DOHH2 (cell line): Measurements from ENCODE around the gene TRMT2A.

Source experiments
- H3F3A ChIP-seq: fragments of 200-600 bp; sonication (generic), shearing (Covaris generic); 2 replicates; pipeline ENCODE4 v1.6.0; 2016; ENCODE audit warnings: antibody characterized with exemption, mild to moderate bottlenecking; ENCODE audit not compliant: control insufficient read depth, insufficient read depth
- H3K27ac ChIP-seq: fragments of 200-600 bp; sonication (generic); 2 replicates; pipeline ENCODE4 v1.5.1; 2014; ENCODE audit warnings: low read depth, mild to moderate bottlenecking, low read length, moderate library complexity
- H3K27me3 ChIP-seq: fragments of 200-600 bp; sonication (generic); 2 replicates; pipeline ENCODE4 v1.6.1; 2014; ENCODE audit warnings: mild to moderate bottlenecking, low read length, mixed read lengths; ENCODE audit not compliant: control insufficient read depth
- H3K36me3 ChIP-seq: fragments of 200-600 bp; sonication (generic); 2 replicates; pipeline ENCODE4 v1.6.1; 2014; ENCODE audit warnings: mild to moderate bottlenecking, low read length, moderate library complexity, mixed read lengths; ENCODE audit not compliant: control insufficient read depth
- H3K4me1 ChIP-seq: fragments of 200-600 bp; sonication (generic); 2 replicates; pipeline ENCODE4 v1.6.1; 2014; ENCODE audit warnings: mild to moderate bottlenecking, low read length, mixed read lengths; ENCODE audit not compliant: control insufficient read depth
- H3K4me2 ChIP-seq: fragments of 200-600 bp; sonication (generic); 2 replicates; pipeline ENCODE4 v1.6.0; 2014; ENCODE audit warnings: mild to moderate bottlenecking, low read length, moderate library complexity
- H3K4me3 ChIP-seq: fragments of 200-600 bp; sonication (generic); 2 replicates; pipeline ENCODE4 v1.5.1; 2014; ENCODE audit warnings: mild to moderate bottlenecking, low read length, mixed read lengths
- H3K79me2 ChIP-seq: fragments of 200-600 bp; sonication (generic); 2 replicates; pipeline ENCODE4 v1.6.1; 2014; ENCODE audit warnings: mild to moderate bottlenecking, low read length, mixed read lengths; ENCODE audit not compliant: control insufficient read depth
- H3K9me2 ChIP-seq: fragments of 200-600 bp; sonication (generic); replicated peaks from 2 replicates; pipeline ENCODE4 v1.6.1; 2014; ENCODE audit warnings: mild to moderate bottlenecking, low read length, mixed read lengths; ENCODE audit not compliant: control insufficient read depth
- H3K9me3 ChIP-seq: fragments of 200-600 bp; sonication (generic); 2 replicates; pipeline ENCODE4 v1.6.1; 2014; ENCODE audit warnings: antibody characterized with exemption, low read length, mixed read lengths; ENCODE audit not compliant: control insufficient read depth, insufficient read depth
- H4K20me1 ChIP-seq: fragments of 200-600 bp; sonication (generic); 2 replicates; pipeline ENCODE4 v1.6.0; 2014; ENCODE audit warnings: low read depth, mild to moderate bottlenecking, antibody characterized with exemption, low read length, moderate library complexity; ENCODE audit not compliant: control insufficient read depth, insufficient read depth
- EZH2phosphoT487 ChIP-seq: fragments of 200-600 bp; sonication (generic); IDR thresholded peaks from 2 replicates; pipeline ENCODE4 v1.6.1; 2017; ENCODE audit warnings: borderline replicate concordance, mild to moderate bottlenecking, antibody characterized with exemption, low read length, moderate library complexity, mixed read lengths
- TF ChIP-seq, protein P1 (sequence below): fragments of 200-600 bp; sonication (generic); IDR thresholded peaks from one replicate; pipeline ENCODE4 v1.5.1; 2014; ENCODE audit warnings: antibody characterized with exemption, mild to moderate bottlenecking, low read depth, low read length; ENCODE audit not compliant: poor library complexity, severe bottlenecking

The TRMT2A gene

GRCh38 chr22:20083891-20084546, 33.0 kb downstream of the TRMT2A start:
- no peaks in the 10 kb centered on the region for H3F3A ChIP-seq
- H3K36me3 ChIP-seq: peaks cover 72% of the 10 kb centered on the region
- no peaks in the 10 kb centered on the region for H3K9me3 ChIP-seq
- H3K4me2 ChIP-seq: peak overlapping the region; percentile 2
- H3K79me2 ChIP-seq: peaks cover 87% of the 10 kb centered on the region
- 0 out of 2 replicates have a peak overlapping the region, but pooled peaks have one; percentile 13 for H3K4me3 ChIP-seq
- peaks cover 26% of the 10 kb centered on the region; the same call in 1 of the 2 replicates for H4K20me1 ChIP-seq
- H3K27ac ChIP-seq: no peak overlapping the region
- H3K27me3 ChIP-seq: no peaks in the 10 kb centered on the region
- no peaks in the 10 kb centered on the region for H3K9me2 ChIP-seq
- peaks cover 38% of the 10 kb centered on the region for H3K4me1 ChIP-seq
- TF ChIP-seq EZH2phosphoT487: no peak
- TF ChIP-seq, protein P1, sequence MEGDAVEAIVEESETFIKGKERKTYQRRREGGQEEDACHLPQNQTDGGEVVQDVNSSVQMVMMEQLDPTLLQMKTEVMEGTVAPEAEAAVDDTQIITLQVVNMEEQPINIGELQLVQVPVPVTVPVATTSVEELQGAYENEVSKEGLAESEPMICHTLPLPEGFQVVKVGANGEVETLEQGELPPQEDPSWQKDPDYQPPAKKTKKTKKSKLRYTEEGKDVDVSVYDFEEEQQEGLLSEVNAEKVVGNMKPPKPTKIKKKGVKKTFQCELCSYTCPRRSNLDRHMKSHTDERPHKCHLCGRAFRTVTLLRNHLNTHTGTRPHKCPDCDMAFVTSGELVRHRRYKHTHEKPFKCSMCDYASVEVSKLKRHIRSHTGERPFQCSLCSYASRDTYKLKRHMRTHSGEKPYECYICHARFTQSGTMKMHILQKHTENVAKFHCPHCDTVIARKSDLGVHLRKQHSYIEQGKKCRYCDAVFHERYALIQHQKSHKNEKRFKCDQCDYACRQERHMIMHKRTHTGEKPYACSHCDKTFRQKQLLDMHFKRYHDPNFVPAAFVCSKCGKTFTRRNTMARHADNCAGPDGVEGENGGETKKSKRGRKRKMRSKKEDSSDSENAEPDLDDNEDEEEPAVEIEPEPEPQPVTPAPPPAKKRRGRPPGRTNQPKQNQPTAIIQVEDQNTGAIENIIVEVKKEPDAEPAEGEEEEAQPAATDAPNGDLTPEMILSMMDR: no peak

- H3F3A ChIP-seq: no peaks in the 10 kb centered on the region
- H3K9me2 ChIP-seq: no peaks in the 10 kb centered on the region
- peaks cover 26% of the 10 kb centered on the region; the same call in 1 of the 2 replicates for H4K20me1 ChIP-seq
- H3K9me3 ChIP-seq: no peaks in the 10 kb centered on the region
- 0 out of 2 replicates have a peak overlapping the region, but pooled peaks have one; percentile 10 for H3K4me3 ChIP-seq
- peaks cover 84% of the 10 kb centered on the region for H3K79me2 ChIP-seq
- no peak overlapping the region for H3K27ac ChIP-seq
- TF ChIP-seq, protein P1: no peak
- TF ChIP-seq EZH2phosphoT487: no peak
- peaks cover 65% of the 10 kb centered on the region for H3K36me3 ChIP-seq
- H3K4me1 ChIP-seq: peaks cover 38% of the 10 kb centered on the region
- H3K27me3 ChIP-seq: no peaks in the 10 kb centered on the region
- H3K4me2 ChIP-seq: peak overlapping the region; percentile 2
Observed at GRCh38 chr22:20083157-20083890, 33.7 kb downstream of the TRMT2A start.

DNA sequence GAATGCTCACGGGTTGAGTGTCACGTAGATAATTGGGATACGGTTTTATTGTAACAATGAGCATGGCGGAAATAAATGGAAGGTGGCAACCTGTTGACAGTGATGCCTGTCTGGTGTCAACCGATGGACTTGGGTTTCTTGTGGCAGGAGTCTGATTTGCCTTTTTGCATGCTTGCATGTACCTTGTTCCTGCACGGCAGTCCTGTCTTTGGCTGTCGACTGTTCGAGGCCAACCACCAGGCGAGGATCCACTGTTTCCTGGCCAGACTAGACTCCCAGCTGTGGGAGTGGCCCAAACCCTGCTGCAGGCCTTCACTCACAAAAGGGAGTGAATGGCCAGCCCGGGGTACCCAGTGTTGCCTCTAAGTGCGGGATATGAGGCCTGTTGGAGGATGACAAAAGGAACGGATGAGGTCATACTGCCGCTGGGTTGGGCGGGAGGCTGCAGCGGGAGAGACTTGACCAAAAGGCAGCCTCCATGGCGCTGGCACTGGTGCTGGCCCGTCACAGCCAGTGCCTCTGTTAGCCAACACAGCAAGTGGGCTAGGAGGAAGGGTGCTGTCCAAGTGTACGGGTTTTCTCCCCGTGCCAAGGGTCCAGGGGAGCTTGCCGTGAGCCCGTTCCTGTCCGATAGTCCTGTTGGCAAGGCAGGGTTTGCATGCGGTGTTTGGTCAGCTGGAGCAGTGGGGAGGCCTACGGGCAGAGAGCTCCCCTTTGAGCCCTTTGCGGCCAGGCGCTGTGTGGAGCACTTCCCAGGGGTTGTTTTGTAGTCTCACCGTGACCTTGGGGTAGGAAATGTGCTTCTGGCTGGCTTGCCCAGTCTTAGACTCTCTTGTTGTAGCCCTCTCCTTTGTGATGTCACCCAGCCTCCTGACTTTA, 36.0 kb downstream of the TRMT2A start:
- Histone ChIP-seq H3K27ac (peak overlapping the region; percentile 52), H4K20me1 (peaks cover 23% of the 10 kb centered on the region; the same call in 1 of the 2 replicates), H3K4me1 (peaks cover 38% of the 10 kb centered on the region), H3F3A (peaks cover 5% of the 10 kb centered on the region; the same call in 1 of the 2 replicates), H3K4me3 (peak overlapping the region; percentile 97), H3K36me3 (peaks cover 42% of the 10 kb centered on the region), H3K4me2 (peak overlapping the region; percentile 91), H3K27me3 (no peaks in the 10 kb centered on the region), H3K79me2 (peaks cover 62% of the 10 kb centered on the region), H3K9me3 (no peaks in the 10 kb centered on the region), H3K9me2 (no peaks in the 10 kb centered on the region)
- no peak for TF ChIP-seq EZH2phosphoT487
- TF ChIP-seq, protein P1: no peak
